Fibroblast of mammary gland (primary cell): ENCODE measurements around the gene NAPG.

Experiments
- DNase-seq: peaks from one replicate; pipeline ENCODE4 v3.0.0-alpha.2; 2010; ENCODE audit warnings: low read depth
- H3K4me3 ChIP-seq: 2 replicates; pipeline ENCODE4 v1.5.1; 2011; ENCODE audit warnings: low read depth, mild to moderate bottlenecking, low read length, moderate library complexity; ENCODE audit not compliant: control insufficient read depth
- CTCF ChIP-seq: conservative IDR thresholded peaks from 2 replicates; pipeline ENCODE4 v1.5.1; 2011; ENCODE audit warnings: low read depth, low read length, inconsistent platforms; ENCODE audit not compliant: control insufficient read depth, insufficient read depth

The NAPG gene

GRCh38 chr18:10511236-10511635 is 14.6 kb upstream of the NAPG start:
- no peak overlapping the region for H3K4me3 ChIP-seq
- TF ChIP-seq CTCF, result no peak
- DNase-seq, result no peak

GRCh38 chr18:10514082-10514481 is 11.7 kb upstream of the NAPG start:
- no peak for TF ChIP-seq CTCF
- no peak overlapping the region for H3K4me3 ChIP-seq
- DNase-seq, result no peak

- DNase-seq, result peak; percentile 15
- no peak for TF ChIP-seq CTCF
- H3K4me3 ChIP-seq, result no peak overlapping the region
These were observed 11.2 kb upstream of the NAPG start for GRCh38 chr18:10514601-10515000.

GRCh38 chr18:10515456-10515855 is 10.4 kb upstream of the NAPG start:
- no peak for DNase-seq
- H3K4me3 ChIP-seq, result no peak overlapping the region
- TF ChIP-seq CTCF, result no peak

- H3K4me3 ChIP-seq, result no peak overlapping the region
- no peak for DNase-seq
- TF ChIP-seq CTCF, result no peak
These were observed 9.7 kb upstream of the NAPG start for GRCh38 chr18:10516078-10516477.

- H3K4me3 ChIP-seq, result no peak overlapping the region
- peak; percentile 33 for TF ChIP-seq CTCF
- DNase-seq, result peak; percentile 41
These were observed 7.1 kb upstream of the NAPG start for GRCh38 chr18:10518595-10519255.

GRCh38 chr18:10519366-10519765 is 6.5 kb upstream of the NAPG start:
- TF ChIP-seq CTCF, result no peak
- peak; percentile 32 for DNase-seq
- H3K4me3 ChIP-seq, result no peak overlapping the region
